PC-9 (cell line): Measurements from ENCODE around the gene TNMD.

Experiments used
- CTCF ChIP-seq: fragments of 200-600 bp; sonication (generic); conservative IDR thresholded peaks from 2 replicates; pipeline ENCODE4 v1.6.1; 2017; ENCODE audit warnings: mixed run types, antibody characterized with exemption, mild to moderate bottlenecking, moderate library complexity
- EZH2 ChIP-seq: fragments of 200-600 bp; sonication (generic); IDR thresholded peaks from 2 replicates; pipeline ENCODE4 v1.8.0; 2017; ENCODE audit warnings: antibody characterized with exemption, low read depth

- TF ChIP-seq CTCF, result no peak
- no peak for TF ChIP-seq EZH2
These were observed 41.3 kb downstream of the TNMD start for GRCh38 chrX:100625985-100626491.
